OCI-LY7 (cell line): ENCODE results near the gene CABP4. TPM values are rescaled to one million over a fixed set of nuclear protein-coding genes. Genes with fewer than 3 reads are reported as not detected.
A peak's percentile ranks its signal among the peaks of the same experiment; 100 is the strongest.

ENCODE experiments used
- BruUV-seq: library from RNA; stranded (reverse); fragments of 400-500 nt; replicated peaks from 2 replicates; lab custom pipeline; 2021; lab: Mats Ljungman, UMichigan
- CTCF ChIA-PET: fragments of 300-600 bp; sonication (Branson Sonifier 250); formaldehyde crosslinking; loops from one replicate; lab custom pipeline; 2022; ENCODE audit warnings: antibody characterized with exemption; ENCODE audit not compliant: unreplicated experiment; lab: Charles Lee
- POLR2A ChIA-PET: fragments of 300-600 bp; sonication (Branson Sonifier 250); formaldehyde crosslinking; loops from one replicate; lab custom pipeline; 2022; ENCODE audit warnings: antibody characterized with exemption; lab: Charles Lee
- DNase-seq: peaks from one replicate; pipeline ENCODE4 v3.0.0-alpha.2; 2015; ENCODE audit warnings: low spot score
- H2AFZ ChIP-seq: fragments of 200-600 bp; sonication (generic), shearing (Covaris generic); 2 replicates; pipeline ENCODE4 v1.6.1; 2014; ENCODE audit warnings: mild to moderate bottlenecking, antibody characterized with exemption, low read length, moderate library complexity
- H3K27ac ChIP-seq: fragments of 200-600 bp; sonication (generic); 2 replicates; pipeline ENCODE4 v1.5.1; 2014; ENCODE audit warnings: mixed run types, low read depth, mild to moderate bottlenecking, moderate library complexity, low read length, inconsistent platforms; ENCODE audit not compliant: poor library complexity, severe bottlenecking
- H3K36me3 ChIP-seq: fragments of 200-600 bp; sonication (generic); 2 replicates; pipeline ENCODE4 v1.6.1; 2014; ENCODE audit warnings: mild to moderate bottlenecking, antibody characterized with exemption, low read length, moderate library complexity, mixed read lengths; ENCODE audit not compliant: insufficient read depth
- H3K4me1 ChIP-seq: fragments of 200-600 bp; sonication (generic); 2 replicates; pipeline ENCODE4 v1.5.1; 2014; ENCODE audit warnings: mild to moderate bottlenecking, low read length; ENCODE audit not compliant: insufficient read depth, poor library complexity, severe bottlenecking
- H3K4me2 ChIP-seq: fragments of 200-600 bp; sonication (generic); 2 replicates; pipeline ENCODE4 v1.6.1; 2014; ENCODE audit warnings: mild to moderate bottlenecking, low read length
- H3K4me3 ChIP-seq: fragments of 200-600 bp; sonication (generic); 2 replicates; pipeline ENCODE4 v1.5.1; 2014; ENCODE audit warnings: mild to moderate bottlenecking, low read depth, low read length; ENCODE audit not compliant: poor library complexity, severe bottlenecking
- H3K79me2 ChIP-seq: fragments of 200-600 bp; sonication (generic); 2 replicates; pipeline ENCODE4 v1.6.1; 2016; ENCODE audit warnings: low read depth, mild to moderate bottlenecking, low read length, moderate library complexity, mixed read lengths; ENCODE audit not compliant: insufficient read depth
- H3K9me2 ChIP-seq: fragments of 200-600 bp; sonication (generic); 2 replicates; pipeline ENCODE4 v1.6.1; 2016; ENCODE audit warnings: mild to moderate bottlenecking, low read length, mixed read lengths; ENCODE audit not compliant: insufficient read depth
- H3K9me3 ChIP-seq: fragments of 200-600 bp; sonication (generic); 2 replicates; pipeline ENCODE4 v1.6.1; 2014; ENCODE audit warnings: mild to moderate bottlenecking, mixed run types, low read length, mixed read lengths
- H4K20me1 ChIP-seq: fragments of 200-600 bp; sonication (generic); 2 replicates; pipeline ENCODE4 v1.6.1; 2014; ENCODE audit warnings: mild to moderate bottlenecking, antibody characterized with exemption, low read length, moderate library complexity, mixed read lengths; ENCODE audit not compliant: insufficient read depth
- CTCF ChIP-seq: fragments of 200-600 bp; sonication (generic); conservative IDR thresholded peaks from 2 replicates; pipeline ENCODE4 v1.5.1; 2014; ENCODE audit warnings: mild to moderate bottlenecking, antibody characterized with exemption, low read length, moderate library complexity, mixed read lengths
- EZH2phosphoT487 ChIP-seq: fragments of 200-600 bp; sonication (generic); IDR thresholded peaks from 2 replicates; pipeline ENCODE4 v1.6.1; 2018; ENCODE audit warnings: low read depth, borderline replicate concordance, mild to moderate bottlenecking, mixed run types, antibody characterized with exemption, low read length, moderate library complexity, mixed read lengths
- intact Hi-C: fragments of 100-400 bp; cut with micrococcal nuclease; formaldehyde crosslinking; loops from one replicate; pipeline ENCODE4 v1.10.0; 2022; ENCODE audit not compliant: unreplicated experiment
- total RNA-seq, 2 experiments: library from RNA; depleted of rRNA in 1 of 2; stranded (reverse); fragments of >200 nt in 1 of 2; shearing (Covaris generic) in 1 of 2; gene quantifications; 2 replicates each; pipeline ENCODE4 v1.2.3, GENCODE V29; 2014 to 2022

The CABP4 gene
- total RNA-seq, 2 experiments from 2014 or later, result 3.0 to 11.5 TPM

GRCh38 chr11:67412495-67413179 is 42.5 kb upstream of the CABP4 start:
- intact Hi-C loops, result no loop called here
- DNase-seq, result no peak
- H3K4me1 ChIP-seq, result peaks cover 75% of the 10 kb centered on the region
- H3K79me2 ChIP-seq, result peaks cover 5% of the 10 kb centered on the region; the same call in 1 of the 2 replicates
- POLR2A ChIA-PET, result no interaction called here
- no peaks in the 10 kb centered on the region for H3K9me3 ChIP-seq
- H2AFZ ChIP-seq, result no peak overlapping the region
- no peak overlapping the region for H3K27ac ChIP-seq
- TF ChIP-seq CTCF (no peak), EZH2phosphoT487 (no peak)
- no peak overlapping the region for H3K4me3 ChIP-seq
- no peak overlapping the region for H3K4me2 ChIP-seq
- no peaks in the 10 kb centered on the region for H3K9me2 ChIP-seq
- no TSS peak for BruUV-seq
- CTCF ChIA-PET, result interaction anchor here (1.6 kb wide), 2 partner anchors 8 to 26 kb away, joined by 4 to 6 read pairs; no protein-coding TSS in a partner anchor
- no peaks in the 10 kb centered on the region for H4K20me1 ChIP-seq
- peaks cover 26% of the 10 kb centered on the region for H3K36me3 ChIP-seq

- Histone ChIP-seq H3K27ac (no peak overlapping the region), H3K9me2 (no peaks in the 10 kb centered on the region), H3K36me3 (peaks cover 19% of the 10 kb centered on the region), H2AFZ (no peak overlapping the region), H3K9me3 (no peaks in the 10 kb centered on the region), H3K4me1 (peaks cover 70% of the 10 kb centered on the region), H3K4me3 (no peak overlapping the region), H3K4me2 (no peak overlapping the region), H4K20me1 (no peaks in the 10 kb centered on the region), H3K79me2 (no peaks in the 10 kb centered on the region)
- BruUV-seq, result TSS peak; percentile 46
- TF ChIP-seq EZH2phosphoT487 (no peak), CTCF (no peak)
- intact Hi-C loops, result no loop called here
- ChIA-PET POLR2A (interaction anchor here (0.6 to 1.0 kb wide), 3 partner anchors 12 to 48 kb away, joined by 3 to 4 read pairs (median 4); partner anchors contain the start of gene PPP1CA), CTCF (interaction anchor here (1.6 kb wide), 1 partner anchor 26 kb away, joined by 6 read pairs; no protein-coding TSS in a partner anchor)
- no peak for DNase-seq
Observed at GRCh38 chr11:67413266-67413849, 41.8 kb upstream of the CABP4 start.
